Measurements from ENCODE around the gene HSPA8. TPM values are rescaled to one million over a fixed set of nuclear protein-coding genes. Genes with fewer than 3 reads are reported as not detected.
A peak's percentile ranks its signal among the peaks of the same experiment; 100 is the strongest.
"Not testable (repeated sequence)": the region's sequence is repeated elsewhere in the genome, so short reads cannot be mapped to it uniquely, and the experiment has no call there.

Gene HSPA8
- total RNA-seq, 1 donor from 2014 or later, result 3,240 TPM

- no peaks in the 10 kb centered on the region for H3K9me3 ChIP-seq (ENCODE audit: control insufficient read depth in 3 of 3, low read length in 3 of 3)
Observed at GRCh38 chr11:123091506-123091905, 29.6 kb upstream of the HSPA8 start.

DNA sequence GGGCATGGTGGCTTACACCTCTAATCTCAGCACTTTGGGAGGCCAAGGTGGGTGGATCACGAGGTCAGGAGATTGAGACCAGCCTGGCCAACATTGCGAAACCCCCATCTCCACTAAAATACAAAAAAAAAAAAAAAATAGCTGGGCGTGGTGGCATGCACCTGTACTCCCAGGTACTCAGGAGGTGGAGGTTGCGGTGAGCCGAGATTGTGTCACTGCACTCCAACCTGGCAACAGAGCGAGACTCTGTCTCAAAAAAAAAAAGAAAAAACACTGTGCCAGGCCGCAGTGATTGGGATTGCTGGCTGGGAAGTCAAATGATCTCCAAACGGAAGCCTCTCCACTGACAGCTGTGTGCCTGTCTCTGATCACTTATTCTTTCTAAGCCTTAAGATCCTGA is 28.2 kb upstream of the HSPA8 start:
- not testable (repeated sequence) for H3K36me3 ChIP-seq (ENCODE audit: control insufficient read depth in 3 of 3, insufficient read depth in 3 of 3, low read length in 3 of 3); H3K9me3 ChIP-seq (ENCODE audit: control insufficient read depth in 3 of 3, low read length in 3 of 3); H3K4me1 ChIP-seq (ENCODE audit: control insufficient read depth in 3 of 3, insufficient read depth in 3 of 3, low read length in 3 of 3); H3K4me3 ChIP-seq (ENCODE audit: low read length in 3 of 3); H3K9ac ChIP-seq (ENCODE audit: low read depth in 1 of 3, low read length in 3 of 3); H3K27ac ChIP-seq (ENCODE audit: low read depth, low read length); H3K27me3 ChIP-seq (ENCODE audit: control insufficient read depth in 3 of 3, insufficient read depth in 3 of 3, low read length in 3 of 3)

More at GRCh38 chr11:123091506-123091905, 29.6 kb upstream of the HSPA8 start:
- H3K9ac ChIP-seq (ENCODE audit: low read depth in 1 of 3, low read length in 3 of 3), result no peak overlapping the region
- H3K27me3 ChIP-seq (ENCODE audit: control insufficient read depth in 3 of 3, insufficient read depth in 3 of 3, low read length in 3 of 3), result no peaks in the 10 kb centered on the region
- no peak overlapping the region for H3K4me3 ChIP-seq (ENCODE audit: low read length in 3 of 3)
- peaks cover 0 to 1% (median 0%) of the 10 kb centered on the region in 3 donors for H3K4me1 ChIP-seq (ENCODE audit: control insufficient read depth in 3 of 3, insufficient read depth in 3 of 3, low read length in 3 of 3)
- H3K27ac ChIP-seq (ENCODE audit: low read depth, low read length), result no peak overlapping the region
- no peaks in the 10 kb centered on the region for H3K36me3 ChIP-seq (ENCODE audit: control insufficient read depth in 3 of 3, insufficient read depth in 3 of 3, low read length in 3 of 3)

- H3K4me3 ChIP-seq (ENCODE audit: low read length in 3 of 3); H3K9ac ChIP-seq (ENCODE audit: low read depth in 1 of 3, low read length in 3 of 3); H3K36me3 ChIP-seq (ENCODE audit: control insufficient read depth in 3 of 3, insufficient read depth in 3 of 3, low read length in 3 of 3); H3K9me3 ChIP-seq (ENCODE audit: control insufficient read depth in 3 of 3, low read length in 3 of 3); H3K4me1 ChIP-seq (ENCODE audit: control insufficient read depth in 3 of 3, insufficient read depth in 3 of 3, low read length in 3 of 3); H3K27ac ChIP-seq (ENCODE audit: low read depth, low read length); H3K27me3 ChIP-seq (ENCODE audit: control insufficient read depth in 3 of 3, insufficient read depth in 3 of 3, low read length in 3 of 3): not testable (repeated sequence)
Observed at GRCh38 chr11:123088896-123089295, 27.0 kb upstream of the HSPA8 start.

DNA sequence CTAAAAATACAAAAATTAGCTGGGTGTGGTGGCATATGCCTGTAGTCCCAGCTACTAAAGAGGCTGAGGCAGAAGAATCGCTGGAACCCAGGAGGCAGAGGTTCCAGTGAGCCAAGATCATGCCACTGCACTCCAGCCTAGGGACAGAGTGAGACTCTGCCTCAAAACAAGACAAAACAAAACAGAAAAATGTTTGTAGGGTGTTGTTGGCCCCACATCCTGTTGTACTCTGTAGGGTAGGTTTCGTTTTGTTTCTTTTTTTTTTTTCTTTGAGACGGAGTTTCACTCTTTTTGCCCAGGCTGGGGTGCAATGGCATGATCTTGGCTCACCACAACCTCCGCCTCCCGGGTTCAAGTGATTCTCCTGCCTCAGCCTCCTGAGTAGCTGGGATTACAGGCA is 25.7 kb upstream of the HSPA8 start:
- H3K36me3 ChIP-seq (ENCODE audit: control insufficient read depth in 3 of 3, insufficient read depth in 3 of 3, low read length in 3 of 3); H3K9ac ChIP-seq (ENCODE audit: low read depth in 1 of 3, low read length in 3 of 3); H3K4me3 ChIP-seq (ENCODE audit: low read length in 3 of 3); H3K27me3 ChIP-seq (ENCODE audit: control insufficient read depth in 3 of 3, insufficient read depth in 3 of 3, low read length in 3 of 3); H3K9me3 ChIP-seq (ENCODE audit: control insufficient read depth in 3 of 3, low read length in 3 of 3); H3K27ac ChIP-seq (ENCODE audit: low read depth, low read length): not testable (repeated sequence)
- H3K4me1 ChIP-seq (ENCODE audit: control insufficient read depth in 3 of 3, insufficient read depth in 3 of 3, low read length in 3 of 3), result peaks cover 3 to 15% (median 11%) of the 10 kb centered on the region in 3 donors

GRCh38 chr11:123086305-123086704 is 24.4 kb upstream of the HSPA8 start:
- Histone ChIP-seq H3K27ac (ENCODE audit: low read depth, low read length) (no peak overlapping the region), H3K9ac (ENCODE audit: low read depth in 1 of 3, low read length in 3 of 3) (no peak overlapping the region)

GRCh38 chr11:123085497-123085896 is 23.6 kb upstream of the HSPA8 start:
- peaks cover 0 to 3% (median 0%) of the 10 kb centered on the region in 3 donors for H3K36me3 ChIP-seq (ENCODE audit: control insufficient read depth in 3 of 3, insufficient read depth in 3 of 3, low read length in 3 of 3)
- no peak overlapping the region for H3K27ac ChIP-seq (ENCODE audit: low read depth, low read length)
- no peaks in the 10 kb centered on the region for H3K27me3 ChIP-seq (ENCODE audit: control insufficient read depth in 3 of 3, insufficient read depth in 3 of 3, low read length in 3 of 3)

More at GRCh38 chr11:123086305-123086704, 24.4 kb upstream of the HSPA8 start:
- Histone ChIP-seq H3K36me3 (ENCODE audit: control insufficient read depth in 3 of 3, insufficient read depth in 3 of 3, low read length in 3 of 3) (peaks cover 0 to 3% (median 0%) of the 10 kb centered on the region in 3 donors), H3K4me3 (ENCODE audit: low read length in 3 of 3) (no peak overlapping the region), H3K27me3 (ENCODE audit: control insufficient read depth in 3 of 3, insufficient read depth in 3 of 3, low read length in 3 of 3) (no peaks in the 10 kb centered on the region), H3K9me3 (ENCODE audit: control insufficient read depth in 3 of 3, low read length in 3 of 3) (no peaks in the 10 kb centered on the region), H3K4me1 (ENCODE audit: control insufficient read depth in 3 of 3, insufficient read depth in 3 of 3, low read length in 3 of 3) (peaks cover 3 to 15% (median 11%) of the 10 kb centered on the region in 3 donors)

DNA sequence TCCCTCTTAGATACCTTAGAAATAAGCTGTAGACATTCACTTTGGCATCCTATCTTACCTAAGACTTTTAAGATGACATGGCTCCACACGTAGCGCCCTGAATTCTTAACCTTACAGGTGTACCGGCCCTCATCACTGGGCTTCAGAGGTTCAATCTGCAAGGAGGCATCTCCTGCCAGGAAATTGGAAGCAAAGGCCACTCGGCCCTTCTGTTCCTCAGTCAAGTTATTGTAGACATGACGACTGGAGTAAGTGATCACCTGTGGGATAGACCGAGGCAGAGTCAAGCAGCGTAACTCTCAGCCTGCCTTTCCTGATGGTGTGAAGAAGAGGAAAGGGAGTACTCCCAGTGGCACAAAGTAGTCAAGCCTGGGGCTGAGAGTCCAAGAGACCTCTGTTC is 22.5 kb upstream of the HSPA8 start:
- Histone ChIP-seq H3K4me3 (ENCODE audit: low read length in 3 of 3) (no peak overlapping the region), H3K4me1 (ENCODE audit: control insufficient read depth in 3 of 3, insufficient read depth in 3 of 3, low read length in 3 of 3) (peaks cover 3 to 15% (median 11%) of the 10 kb centered on the region in 3 donors), H3K27ac (ENCODE audit: low read depth, low read length) (no peak overlapping the region)

More at GRCh38 chr11:123085497-123085896, 23.6 kb upstream of the HSPA8 start:
- no peaks in the 10 kb centered on the region for H3K9me3 ChIP-seq (ENCODE audit: control insufficient read depth in 3 of 3, low read length in 3 of 3)
- H3K9ac ChIP-seq (ENCODE audit: low read depth in 1 of 3, low read length in 3 of 3), result no peak overlapping the region
- no peak overlapping the region for H3K4me3 ChIP-seq (ENCODE audit: low read length in 3 of 3)
- peaks cover 3 to 15% (median 11%) of the 10 kb centered on the region in 3 donors for H3K4me1 ChIP-seq (ENCODE audit: control insufficient read depth in 3 of 3, insufficient read depth in 3 of 3, low read length in 3 of 3)

DNA sequence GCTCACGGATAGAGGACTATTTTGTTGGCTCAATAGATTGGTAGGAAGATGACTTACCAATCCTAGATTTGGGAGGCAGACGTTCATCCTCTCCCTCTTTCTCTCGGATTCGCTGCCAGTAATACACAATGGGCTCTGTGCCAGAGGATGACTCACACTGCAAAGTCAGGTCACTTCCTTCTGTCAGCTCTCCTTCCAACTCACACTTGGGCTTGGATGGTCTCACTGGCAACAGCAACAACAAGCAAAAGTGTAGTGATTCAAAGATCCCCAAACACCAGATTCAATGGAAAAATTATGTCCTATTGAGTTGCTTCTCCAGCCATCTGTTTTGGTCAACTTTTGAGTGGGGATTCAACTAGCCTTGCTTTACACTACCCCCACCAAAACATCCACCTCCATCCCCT is 21.7 kb upstream of the HSPA8 start:
- peak overlapping the region; percentile 33 for H3K27ac ChIP-seq (ENCODE audit: low read depth, low read length)
- no peak overlapping the region for H3K4me3 ChIP-seq (ENCODE audit: low read length in 3 of 3)
- H3K36me3 ChIP-seq (ENCODE audit: control insufficient read depth in 3 of 3, insufficient read depth in 3 of 3, low read length in 3 of 3), result peaks cover 0 to 3% (median 0%) of the 10 kb centered on the region in 3 donors
- no peak overlapping the region for H3K9ac ChIP-seq (ENCODE audit: low read depth in 1 of 3, low read length in 3 of 3)
- H3K27me3 ChIP-seq (ENCODE audit: control insufficient read depth in 3 of 3, insufficient read depth in 3 of 3, low read length in 3 of 3), result no peaks in the 10 kb centered on the region
- H3K4me1 ChIP-seq (ENCODE audit: control insufficient read depth in 3 of 3, insufficient read depth in 3 of 3, low read length in 3 of 3), result peaks cover 3 to 15% (median 11%) of the 10 kb centered on the region in 3 donors
- H3K9me3 ChIP-seq (ENCODE audit: control insufficient read depth in 3 of 3, low read length in 3 of 3), result no peaks in the 10 kb centered on the region

More for the DNA sequence above, 22.5 kb upstream of the HSPA8 start:
- H3K27me3 ChIP-seq (ENCODE audit: control insufficient read depth in 3 of 3, insufficient read depth in 3 of 3, low read length in 3 of 3), result no peaks in the 10 kb centered on the region
- no peak overlapping the region for H3K9ac ChIP-seq (ENCODE audit: low read depth in 1 of 3, low read length in 3 of 3)
- H3K9me3 ChIP-seq (ENCODE audit: control insufficient read depth in 3 of 3, low read length in 3 of 3), result no peaks in the 10 kb centered on the region
- peaks cover 0 to 3% (median 0%) of the 10 kb centered on the region in 3 donors for H3K36me3 ChIP-seq (ENCODE audit: control insufficient read depth in 3 of 3, insufficient read depth in 3 of 3, low read length in 3 of 3)

- Histone ChIP-seq H3K4me3 (ENCODE audit: low read length in 3 of 3) (peak overlapping the region in 1 of 3 donors; percentile 23), H3K9ac (ENCODE audit: low read depth in 1 of 3, low read length in 3 of 3) (no peak overlapping the region), H3K4me1 (ENCODE audit: control insufficient read depth in 3 of 3, insufficient read depth in 3 of 3, low read length in 3 of 3) (peaks cover 3 to 15% (median 11%) of the 10 kb centered on the region in 3 donors), H3K36me3 (ENCODE audit: control insufficient read depth in 3 of 3, insufficient read depth in 3 of 3, low read length in 3 of 3) (peaks cover 0 to 3% (median 0%) of the 10 kb centered on the region in 3 donors), H3K27ac (ENCODE audit: low read depth, low read length) (peak overlapping the region; percentile 33), H3K9me3 (ENCODE audit: control insufficient read depth in 3 of 3, low read length in 3 of 3) (no peaks in the 10 kb centered on the region), H3K27me3 (ENCODE audit: control insufficient read depth in 3 of 3, insufficient read depth in 3 of 3, low read length in 3 of 3) (no peaks in the 10 kb centered on the region)
Observed at GRCh38 chr11:123082977-123083376, 21.0 kb upstream of the HSPA8 start.

DNA sequence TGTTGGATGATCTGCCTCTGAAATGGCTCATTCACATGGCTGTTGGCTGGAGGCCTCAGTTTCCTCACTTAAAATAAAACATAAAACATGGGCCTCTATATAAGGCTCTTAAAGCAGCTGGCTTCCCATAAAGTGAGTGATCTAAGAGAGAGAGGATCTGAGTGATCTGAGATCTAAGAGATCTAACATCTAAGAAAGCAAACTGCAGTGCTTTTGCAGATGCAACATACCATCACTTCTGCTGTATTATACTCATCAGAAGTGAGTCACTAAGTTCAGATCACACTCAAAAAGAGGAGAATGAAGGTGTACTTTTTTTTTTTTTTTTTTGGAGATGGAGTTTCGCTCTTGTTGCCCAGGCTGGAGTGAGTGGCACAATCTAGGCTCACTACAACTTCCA is 18.1 kb upstream of the HSPA8 start:
- Histone ChIP-seq H3K9me3 (ENCODE audit: control insufficient read depth in 3 of 3, low read length in 3 of 3) (no peaks in the 10 kb centered on the region), H3K36me3 (ENCODE audit: control insufficient read depth in 3 of 3, insufficient read depth in 3 of 3, low read length in 3 of 3) (peaks cover 0 to 3% (median 0%) of the 10 kb centered on the region in 3 donors), H3K4me3 (ENCODE audit: low read length in 3 of 3) (no peak overlapping the region), H3K27ac (ENCODE audit: low read depth, low read length) (no peak overlapping the region), H3K9ac (ENCODE audit: low read depth in 1 of 3, low read length in 3 of 3) (no peak overlapping the region), H3K4me1 (ENCODE audit: control insufficient read depth in 3 of 3, insufficient read depth in 3 of 3, low read length in 3 of 3) (peaks cover 0 to 12% (median 5%) of the 10 kb centered on the region in 3 donors), H3K27me3 (ENCODE audit: control insufficient read depth in 3 of 3, insufficient read depth in 3 of 3, low read length in 3 of 3) (no peaks in the 10 kb centered on the region)
